ENCODE measurements around the gene C11orf21.
"Not testable (repeated sequence)": the region's sequence is repeated elsewhere in the genome, so short reads cannot be mapped to it uniquely, and the experiment has no call there.

Gene C11orf21

GRCh38 chr11:2301631-2302305 lies at the start of gene C11orf21, which contains the start of gene TSPAN32:
TSS of gene C11orf21 (minus strand) at chr11:2301918. CDS start at chr11:2301808, 110 bp downstream.
TSS of gene TSPAN32 (plus strand) at chr11:2302013. CDS start at chr11:2302150, 137 bp downstream.
- DNase-seq, result no peak

- DNase-seq, result no peak
Observed at GRCh38 chr11:2348986-2349385, 47.3 kb upstream of the C11orf21 start.

DNA sequence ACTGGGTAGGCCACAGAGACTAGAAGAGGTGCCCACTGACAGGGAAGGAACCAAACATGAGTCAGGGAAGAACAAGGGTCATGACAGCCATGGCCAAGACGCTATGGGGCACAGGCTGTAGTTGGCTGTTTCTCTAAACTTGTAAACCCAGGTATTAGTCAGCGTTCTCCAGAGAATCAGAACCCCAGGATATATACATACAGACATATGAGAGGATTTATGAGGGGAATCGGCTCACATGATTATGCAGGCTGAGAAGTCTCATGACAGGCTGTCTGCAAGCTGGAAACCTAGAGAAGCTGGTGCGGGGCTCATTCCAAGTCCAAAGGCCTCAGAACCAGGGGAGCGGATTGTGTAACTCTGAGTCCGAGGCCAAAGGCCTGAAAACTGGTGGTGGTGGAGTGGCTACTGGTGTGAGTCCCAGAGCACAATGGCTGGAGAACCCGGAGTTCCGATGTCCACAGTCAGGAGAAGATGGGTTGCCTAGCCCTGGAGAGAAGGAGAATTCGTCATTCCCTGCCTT lies 45.7 kb upstream of the C11orf21 start:
- DNase-seq, result no peak

DNA sequence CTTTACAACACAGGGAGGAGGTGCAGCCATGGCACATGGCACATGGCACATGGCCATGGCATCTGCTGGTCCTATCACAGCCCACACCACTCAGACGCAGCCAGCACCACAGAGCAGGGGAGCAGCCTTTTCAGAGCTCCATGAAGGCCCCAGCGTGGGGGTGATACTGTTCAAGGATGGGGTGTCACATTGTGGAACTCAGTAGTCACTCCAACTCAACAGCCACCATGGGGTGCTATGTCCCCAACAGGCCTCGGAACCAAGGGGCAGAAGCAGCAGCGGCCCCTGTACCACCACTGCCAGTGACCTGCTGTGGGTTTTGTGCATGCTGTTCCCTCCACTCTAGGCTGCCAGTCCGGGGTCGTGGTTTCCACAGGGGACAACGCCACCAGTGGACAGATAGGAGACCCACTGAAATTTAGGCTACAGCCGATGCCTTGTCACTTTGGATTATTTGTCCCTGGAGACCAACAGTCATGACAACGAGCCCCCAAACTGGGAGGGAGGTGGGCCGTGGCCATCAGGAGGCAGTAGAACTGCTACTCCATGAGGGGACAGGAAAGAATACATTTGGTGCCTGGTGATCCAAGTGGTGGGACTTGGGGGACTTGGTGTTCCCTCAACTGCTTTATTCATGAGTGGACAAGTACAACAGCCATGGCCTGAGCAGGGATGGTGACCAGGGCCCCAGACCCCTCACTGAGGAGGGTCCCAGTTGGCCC lies 45.0 kb upstream of the C11orf21 start:
- DNase-seq, result no peak

DNA sequence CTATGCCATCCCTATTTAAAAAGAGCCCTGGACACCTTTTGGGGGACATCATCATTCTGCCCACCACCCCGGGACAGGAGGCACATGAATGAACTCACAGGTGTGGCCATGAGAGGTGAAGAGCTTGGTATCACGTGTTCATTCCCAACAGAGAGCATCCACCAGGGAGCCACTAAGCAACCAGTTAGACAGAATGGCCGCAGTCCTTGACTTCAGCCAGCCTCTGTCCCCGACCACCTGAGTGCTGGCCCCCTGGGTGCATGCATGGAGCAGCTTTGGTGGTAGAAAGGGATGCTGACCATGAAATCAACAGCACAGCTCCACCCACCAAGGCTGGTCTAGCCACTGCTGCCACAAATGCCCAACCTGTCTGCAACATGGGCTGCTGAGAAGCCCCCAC lies 44.3 kb upstream of the C11orf21 start:
- no peak for DNase-seq

GRCh38 chr11:2345050-2345449 lies 43.3 kb upstream of the C11orf21 start:
- DNase-seq, result no peak

DNA sequence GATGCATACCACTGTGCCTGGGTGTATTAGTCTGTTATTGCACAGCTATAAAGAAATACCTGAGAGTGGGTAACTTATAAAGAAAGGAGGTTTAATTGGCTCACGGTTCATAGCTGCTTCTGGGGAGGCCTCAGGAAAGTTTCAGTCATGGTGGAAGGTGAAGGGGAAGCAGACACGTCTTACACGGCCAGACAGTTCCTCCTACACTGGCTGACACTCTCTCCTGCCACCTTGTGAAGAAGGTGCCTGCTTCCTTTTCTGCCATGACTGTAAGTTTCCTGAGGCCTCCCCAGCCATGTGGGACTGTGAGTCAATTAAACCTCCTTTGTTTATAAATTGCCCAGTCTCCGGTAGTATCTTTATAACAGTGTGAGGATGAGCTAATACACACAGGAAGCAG lies 41.8 kb upstream of the C11orf21 start:
- DNase-seq, result no peak

- no peak for DNase-seq
Observed at GRCh38 chr11:2342981-2343380, 41.3 kb upstream of the C11orf21 start.

DNA sequence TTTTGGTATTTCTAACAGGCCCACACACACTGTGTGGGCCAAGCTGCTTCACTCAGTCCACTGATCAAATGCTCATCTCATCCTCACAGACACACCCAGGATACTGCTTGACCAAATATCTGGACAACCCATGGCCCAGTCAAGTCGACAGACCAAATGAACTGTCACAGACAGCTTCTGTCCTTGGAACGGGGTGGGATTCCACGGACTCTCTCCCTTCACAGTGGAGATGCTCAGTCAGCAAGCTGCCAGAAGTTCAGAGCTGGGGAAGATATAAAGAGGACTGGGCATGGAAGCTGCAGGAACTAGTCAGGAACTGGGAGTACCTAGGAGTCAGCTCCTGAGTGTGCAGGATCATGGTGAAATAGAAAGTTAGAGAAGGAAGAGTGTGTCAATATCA lies 40.8 kb upstream of the C11orf21 start:
- no peak for DNase-seq

GRCh38 chr11:2338760-2339159 lies 37.0 kb upstream of the C11orf21 start:
- DNase-seq, result not testable (repeated sequence)

DNA sequence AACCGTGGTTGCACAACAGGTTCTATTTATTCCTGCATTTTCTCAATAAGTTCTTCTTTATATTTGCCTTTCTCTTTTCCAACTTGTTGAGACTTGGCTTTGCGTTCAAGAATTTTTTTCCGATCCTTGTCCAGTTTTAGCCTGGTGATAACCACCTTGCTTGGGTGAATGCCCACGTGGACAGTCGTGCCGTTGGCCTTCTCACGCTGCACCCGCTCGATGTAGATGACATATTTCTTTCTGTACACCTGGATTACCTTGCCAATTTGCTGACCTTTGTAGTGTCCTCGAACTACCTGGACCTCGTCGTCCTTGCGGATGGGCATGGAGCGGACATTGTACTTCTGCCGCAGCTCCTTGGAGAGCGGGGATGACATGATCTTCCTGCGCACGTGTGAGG lies 33.6 kb upstream of the C11orf21 start:
- DNase-seq, result not testable (repeated sequence)

DNA sequence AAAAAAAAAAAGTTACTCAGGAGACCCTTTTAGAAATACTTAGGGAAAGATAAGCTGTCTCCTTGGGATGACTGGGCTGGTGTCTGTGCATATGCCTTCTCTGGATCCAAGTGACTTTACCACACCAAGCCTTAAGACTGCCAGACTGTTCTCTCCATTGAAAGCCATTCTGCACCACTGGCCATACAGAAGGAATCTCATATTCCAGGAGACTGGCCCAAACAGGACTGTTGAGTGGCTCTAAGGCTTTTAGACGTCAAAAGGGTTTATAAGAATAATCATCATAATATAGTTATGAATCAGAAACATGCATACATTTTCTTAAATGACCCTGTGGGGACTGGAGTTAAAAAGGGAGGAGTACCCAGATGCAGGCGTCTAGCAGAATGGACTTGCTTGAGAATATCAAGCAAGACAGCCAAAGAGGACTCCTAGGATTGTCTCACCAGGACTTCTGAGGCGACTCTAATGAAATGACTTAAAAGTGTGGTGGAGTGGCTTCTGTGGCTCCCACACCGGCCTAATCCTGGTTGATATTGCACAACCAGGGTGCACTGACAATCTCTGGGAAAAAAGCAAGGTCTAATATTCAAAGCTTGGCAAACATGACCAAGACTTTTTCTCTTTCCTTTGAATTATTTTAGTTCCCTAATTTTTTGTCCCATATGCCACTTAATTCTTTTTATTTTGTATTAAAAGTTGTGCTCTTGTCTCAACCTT lies 31.9 kb upstream of the C11orf21 start:
- not testable (repeated sequence) for DNase-seq

- DNase-seq, result not testable (repeated sequence)
Observed at GRCh38 chr11:2332569-2332968, 30.9 kb upstream of the C11orf21 start.

- DNase-seq, result no peak
Observed at GRCh38 chr11:2331404-2331803, 29.7 kb upstream of the C11orf21 start.

- DNase-seq, result no peak
Observed at GRCh38 chr11:2330696-2331095, 29.0 kb upstream of the C11orf21 start.

GRCh38 chr11:2329551-2329950 lies 27.8 kb upstream of the C11orf21 start:
- no peak for DNase-seq

GRCh38 chr11:2328656-2329354 lies 27.1 kb upstream of the C11orf21 start:
- DNase-seq, result no peak

DNA sequence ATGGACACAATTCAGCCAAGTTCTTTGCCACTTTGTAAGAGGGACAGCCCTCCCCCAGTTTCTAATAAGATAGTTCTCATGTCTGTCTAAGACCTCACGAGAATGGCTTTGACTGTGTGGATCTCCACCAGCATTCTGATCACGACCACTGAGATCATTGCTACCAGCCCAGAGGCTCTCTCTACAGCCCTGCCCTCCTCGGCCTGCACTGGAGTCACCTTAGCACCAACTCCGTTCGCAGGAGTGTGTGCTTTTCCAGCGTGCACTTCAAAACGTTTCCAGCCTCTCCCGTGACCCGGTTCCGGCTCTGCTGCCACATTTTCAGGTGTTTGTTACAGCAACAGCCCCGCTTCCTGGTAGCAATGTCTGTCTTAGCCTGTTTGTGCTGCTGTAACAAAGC lies 26.3 kb upstream of the C11orf21 start:
- DNase-seq, result no peak

DNA sequence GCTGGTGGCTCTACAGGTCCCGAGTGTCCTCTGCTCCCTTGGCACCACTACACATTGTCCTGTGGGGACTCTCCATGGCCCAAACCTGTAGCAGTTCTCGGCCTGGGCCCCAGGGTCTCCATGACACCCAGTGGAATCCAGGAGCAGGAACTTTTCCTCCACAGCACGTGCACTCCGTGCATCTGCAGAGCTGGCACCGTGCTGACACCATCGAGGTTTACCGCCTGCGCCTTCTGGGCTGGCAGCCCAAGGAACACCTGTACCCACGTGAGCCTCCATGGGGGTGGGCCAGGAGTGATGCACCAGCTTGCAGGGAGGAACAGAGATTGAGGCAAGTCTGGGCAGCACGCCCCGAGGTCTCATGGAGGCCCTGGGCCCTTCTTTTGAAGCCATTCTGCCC lies 25.3 kb upstream of the C11orf21 start:
- DNase-seq, result no peak

- no peak for DNase-seq
Observed at GRCh38 chr11:2325719-2326118, 24.0 kb upstream of the C11orf21 start.

GRCh38 chr11:2325123-2325522 lies 23.4 kb upstream of the C11orf21 start:
- DNase-seq, result no peak

- no peak for DNase-seq
Observed at GRCh38 chr11:2321311-2321683, 19.6 kb upstream of the C11orf21 start.
